DND-41 (cell line): ENCODE data around the gene LRP1.
A peak's percentile ranks its signal among the peaks of the same experiment; 100 is the strongest.

Experiments used
- ATAC-seq: fragments of 200-7000 bp; cut with Tn5 transposase; 3 replicates; pipeline ENCODE4 v1.9.1; 2021; ENCODE audit warnings: low read depth; ENCODE audit not compliant: insufficient read depth
- DNase-seq: peaks from one replicate; pipeline ENCODE4 v3.0.0-alpha.2; 2020
- H2AFZ ChIP-seq: 2 replicates; pipeline ENCODE4 v1.6.0; 2012; ENCODE audit warnings: low read depth, low read length
- H3K27ac ChIP-seq: 2 replicates; pipeline ENCODE4 v1.5.1; 2012; ENCODE audit warnings: low read length, inconsistent platforms
- H3K27me3 ChIP-seq: fragments of 200-600 bp; sonication (generic); 2 replicates; pipeline ENCODE4 v1.6.0; 2012; ENCODE audit warnings: low read length, mild to moderate bottlenecking, inconsistent platforms; ENCODE audit not compliant: insufficient read depth, poor library complexity
- H3K36me3 ChIP-seq: 2 replicates; pipeline ENCODE4 v1.5.1; 2012; ENCODE audit warnings: low read length, inconsistent platforms; ENCODE audit not compliant: insufficient read depth
- H3K4me1 ChIP-seq: 2 replicates; pipeline ENCODE4 v1.5.1; 2012; ENCODE audit warnings: mild to moderate bottlenecking, low read length; ENCODE audit not compliant: insufficient read depth
- H3K4me2 ChIP-seq: 2 replicates; pipeline ENCODE4 v1.6.0; 2012; ENCODE audit warnings: mild to moderate bottlenecking, moderate library complexity, low read length, inconsistent platforms; ENCODE audit not compliant: insufficient read depth
- H3K4me3 ChIP-seq, 2 experiments: fragments of 200-600 bp in 1 of 2; shearing (Covaris generic) in 1 of 2; 2 replicates each; pipeline ENCODE4 v1.5.1; 2012 to 2016; ENCODE audit warnings: inconsistent platforms in 2 of 2, low read length in 2 of 2, mild to moderate bottlenecking in 2 of 2, low read depth in 1 of 2, moderate library complexity in 1 of 2
- H3K79me2 ChIP-seq: 2 replicates; pipeline ENCODE4 v1.6.0; 2012; ENCODE audit warnings: low read length, inconsistent platforms; ENCODE audit not compliant: insufficient read depth
- H3K9ac ChIP-seq: 2 replicates; pipeline ENCODE4 v1.6.0; 2012; ENCODE audit warnings: low read depth, mild to moderate bottlenecking, inconsistent platforms, low read length, moderate library complexity
- H3K9me3 ChIP-seq: 2 replicates; pipeline ENCODE4 v1.5.1; 2012; ENCODE audit warnings: low read length, moderate library complexity, mild to moderate bottlenecking, inconsistent platforms; ENCODE audit not compliant: insufficient read depth, severe bottlenecking
- H4K20me1 ChIP-seq: 2 replicates; pipeline ENCODE4 v1.6.0; 2012; ENCODE audit warnings: low read length; ENCODE audit not compliant: insufficient read depth
- CTCF ChIP-seq: IDR thresholded peaks from 2 replicates; pipeline ENCODE4 v1.5.1; 2012; ENCODE audit warnings: borderline replicate concordance, low read length, moderate library complexity, mild to moderate bottlenecking; ENCODE audit not compliant: poor library complexity, severe bottlenecking; ENCODE audit errors: extremely low read depth
- EZH2 ChIP-seq: IDR thresholded peaks from 3 replicates; pipeline ENCODE4 v1.6.1; 2012; ENCODE audit warnings: borderline replicate concordance, low read depth, mild to moderate bottlenecking, moderate library complexity, low read length, inconsistent platforms; ENCODE audit not compliant: severe bottlenecking

The LRP1 gene

GRCh38 chr12:57240926-57241401 is 112.7 kb downstream of the LRP1 start:
- H3K4me2 ChIP-seq, result no peak overlapping the region; the same call in 1 of the 2 replicates
- H3K27ac ChIP-seq, result no peak overlapping the region
- H3K4me1 ChIP-seq, result peaks cover 37% of the 10 kb centered on the region
- no peaks in the 10 kb centered on the region for H3K36me3 ChIP-seq
- H3K9ac ChIP-seq, result no peak overlapping the region
- TF ChIP-seq CTCF (no peak), EZH2 (no peak)
- peaks cover 8% of the 10 kb centered on the region; the same call in 1 of the 2 replicates for H4K20me1 ChIP-seq
- H3K4me3 ChIP-seq, result no peak overlapping the region
- no peaks in the 10 kb centered on the region for H3K79me2 ChIP-seq
- DNase-seq (no peak), ATAC-seq (no peak)
- no peak overlapping the region for H2AFZ ChIP-seq
- no peaks in the 10 kb centered on the region for H3K9me3 ChIP-seq
- peaks cover 14% of the 10 kb centered on the region for H3K27me3 ChIP-seq

GRCh38 chr12:57241402-57242310 is 113.4 kb downstream of the LRP1 start:
- ATAC-seq (no peak), DNase-seq (no peak)
- no peak overlapping the region for H3K27ac ChIP-seq
- H3K4me3 ChIP-seq, result no peak overlapping the region
- H3K9me3 ChIP-seq, result no peaks in the 10 kb centered on the region
- H3K36me3 ChIP-seq, result no peaks in the 10 kb centered on the region
- no peak overlapping the region for H2AFZ ChIP-seq
- H3K4me1 ChIP-seq, result peaks cover 37% of the 10 kb centered on the region
- H3K79me2 ChIP-seq, result no peaks in the 10 kb centered on the region
- no peak overlapping the region for H3K4me2 ChIP-seq
- no peak overlapping the region for H3K9ac ChIP-seq
- TF ChIP-seq EZH2 (no peak), CTCF (no peak)
- peaks cover 8% of the 10 kb centered on the region; the same call in 1 of the 2 replicates for H4K20me1 ChIP-seq
- H3K27me3 ChIP-seq, result peaks cover 14% of the 10 kb centered on the region

- no peak overlapping the region for H3K9ac ChIP-seq
- H3K79me2 ChIP-seq, result no peaks in the 10 kb centered on the region
- no peak overlapping the region for H3K27ac ChIP-seq
- peaks cover 8% of the 10 kb centered on the region; the same call in 1 of the 2 replicates for H4K20me1 ChIP-seq
- H3K4me2 ChIP-seq, result peak overlapping the region; percentile 99; the same call in 1 of the 2 replicates
- peaks cover 14% of the 10 kb centered on the region for H3K27me3 ChIP-seq
- no peaks in the 10 kb centered on the region for H3K36me3 ChIP-seq
- ATAC-seq (no peak), DNase-seq (no peak)
- no peaks in the 10 kb centered on the region for H3K9me3 ChIP-seq
- TF ChIP-seq EZH2, result no peak
- no peak for TF ChIP-seq CTCF
- H2AFZ ChIP-seq, result no peak overlapping the region
- peaks cover 37% of the 10 kb centered on the region for H3K4me1 ChIP-seq
- peak overlapping the region in 1 of 2 experiments; percentile 73; a peak in 1 of 4 replicates for H3K4me3 ChIP-seq
Measured at GRCh38 chr12:57242329-57242690, 114.0 kb downstream of the LRP1 start.
